Smooth muscle cell of the brain vasculature (primary cell): ENCODE data around the gene FAM228B.
"Not testable (repeated sequence)": the region's sequence is repeated elsewhere in the genome, so short reads cannot be mapped to it uniquely, and the experiment has no call there.

Experiments used
- DNase-seq: peaks from one replicate; pipeline ENCODE4 v3.0.0-alpha.2; 2012; ENCODE audit warnings: low read depth, low spot score

The FAM228B gene

GRCh38 chr2:24102677-24103076 lies 20.6 kb upstream of the FAM228B start:
- DNase-seq: no peak

DNA sequence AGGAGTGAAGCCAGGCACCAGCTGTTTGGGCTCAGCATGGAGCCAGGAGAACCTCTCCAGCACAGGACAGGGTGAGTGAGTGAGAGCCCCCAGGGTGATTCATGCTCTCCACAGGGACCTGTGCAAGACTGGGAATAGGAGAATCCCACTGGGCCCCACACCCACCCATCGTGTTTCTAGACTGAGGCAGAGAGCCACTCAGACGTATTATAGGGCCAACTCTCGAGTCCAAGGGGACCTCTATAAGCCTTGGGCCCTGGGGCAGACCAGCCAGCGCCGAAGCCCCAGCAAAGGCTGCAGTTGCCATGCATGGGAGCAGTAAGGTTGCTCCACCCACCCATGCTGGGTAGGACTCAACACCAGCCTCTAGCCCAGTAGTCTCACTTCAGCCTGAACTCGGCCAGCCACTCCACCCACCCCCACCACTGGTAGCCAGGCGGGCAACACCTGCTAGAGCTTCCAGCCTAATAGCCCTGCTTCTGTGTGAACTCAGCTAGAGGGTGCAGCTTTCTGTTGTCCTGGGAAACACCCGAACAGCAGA lies 19.1 kb upstream of the FAM228B start:
- no peak for DNase-seq

- DNase-seq: no peak
Measured at GRCh38 chr2:24104906-24105305, 18.4 kb upstream of the FAM228B start.

- no peak for DNase-seq
Measured at GRCh38 chr2:24105816-24106215, 17.5 kb upstream of the FAM228B start.

DNA sequence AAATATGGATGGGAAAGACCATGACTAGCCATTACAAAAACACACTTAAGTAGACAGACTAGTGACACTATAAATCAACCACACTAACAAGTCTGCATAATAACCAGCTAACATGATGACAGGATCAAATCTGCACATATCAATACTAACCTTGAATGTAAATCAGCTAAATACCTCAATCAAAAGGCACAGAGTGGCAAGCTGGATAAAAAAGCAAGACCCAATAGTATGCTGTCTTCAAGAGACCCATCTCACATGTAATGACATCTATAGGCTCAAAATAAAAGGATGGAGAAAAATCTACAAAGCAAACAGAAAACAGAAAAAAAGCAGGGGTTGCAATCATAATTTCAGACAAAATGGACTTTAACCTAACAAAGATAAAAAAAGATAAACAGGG lies 16.5 kb upstream of the FAM228B start:
- no peak for DNase-seq

DNA sequence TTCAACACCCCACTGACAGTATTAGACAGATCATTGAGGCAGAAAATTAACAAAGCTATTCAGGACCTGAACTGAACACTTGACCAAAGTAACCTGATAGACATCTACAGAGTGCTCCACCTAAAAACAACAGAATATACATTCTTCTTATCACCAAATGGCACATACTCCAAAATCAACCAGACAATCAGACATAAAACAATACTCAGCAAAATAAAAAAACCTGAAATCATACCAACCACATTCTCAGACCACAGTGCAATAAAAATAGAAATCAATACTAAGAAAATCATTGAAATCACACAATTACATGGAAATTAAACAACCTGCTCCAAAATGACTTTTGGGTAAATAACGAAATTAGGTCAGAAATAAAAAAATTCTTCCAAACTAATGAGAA lies 15.9 kb upstream of the FAM228B start:
- DNase-seq: no peak

DNA sequence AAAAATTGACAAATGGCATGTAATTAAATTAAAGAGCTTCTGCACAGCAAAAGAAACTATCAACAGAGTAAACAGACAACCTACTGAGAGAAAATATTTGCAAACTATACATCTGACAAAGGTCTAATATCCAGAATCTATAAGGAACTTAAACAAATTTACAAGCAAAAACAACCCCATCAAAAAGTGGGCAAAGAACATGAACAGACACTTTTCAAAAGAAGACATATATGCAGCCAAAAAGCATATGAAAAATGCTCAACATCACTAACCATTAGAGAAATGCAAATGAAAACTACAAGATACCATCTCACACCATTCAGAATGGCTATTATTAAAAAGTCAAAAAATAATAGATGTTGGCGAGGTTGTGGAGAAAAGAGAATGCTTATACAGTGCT lies 13.8 kb upstream of the FAM228B start:
- DNase-seq: not testable (repeated sequence)

GRCh38 chr2:24110660-24111303 lies 12.5 kb upstream of the FAM228B start:
- no peak for DNase-seq

DNA sequence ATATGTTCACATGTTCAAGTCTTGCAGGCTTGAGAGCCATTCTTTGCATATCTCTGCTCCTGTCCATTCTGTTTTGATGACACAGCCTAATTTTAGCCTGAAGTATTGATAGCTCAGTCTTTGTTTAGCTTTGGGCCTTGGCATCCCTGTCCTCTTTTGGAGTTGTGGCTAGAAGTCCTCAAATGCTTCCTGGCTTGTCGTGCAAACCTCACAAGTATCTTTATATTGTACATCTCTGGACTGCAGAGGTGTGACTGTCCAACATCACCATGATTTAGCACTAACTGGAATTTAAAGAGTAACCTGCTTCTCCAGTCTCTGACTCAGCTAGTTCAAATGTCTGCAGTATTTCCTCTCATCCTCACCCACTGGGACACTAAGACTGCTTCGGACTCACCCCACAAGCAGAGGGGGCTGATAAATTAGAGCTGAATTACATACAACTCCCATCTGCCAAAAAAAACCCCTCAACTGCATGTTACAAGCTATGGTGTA lies 11.8 kb upstream of the FAM228B start:
- DNase-seq: no peak

DNA sequence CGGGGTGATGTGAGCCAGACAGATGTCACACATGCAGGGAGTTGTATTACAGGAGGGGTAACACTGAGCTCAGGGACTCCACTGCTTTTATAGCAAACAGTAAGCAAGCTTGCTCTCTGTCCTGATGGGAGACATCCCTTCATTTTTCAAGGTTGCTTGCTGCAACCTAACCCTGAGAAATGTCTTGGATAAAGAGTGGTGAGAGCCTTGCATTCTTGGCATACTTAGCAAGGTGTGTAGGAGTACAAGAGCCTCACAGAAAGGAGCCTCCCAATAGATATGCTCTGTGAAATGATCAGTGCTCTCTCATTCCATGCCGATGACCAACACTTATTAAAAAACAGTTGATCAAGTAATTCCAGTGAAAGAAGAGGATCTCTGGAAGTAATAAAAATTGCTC lies 8.2 kb upstream of the FAM228B start:
- DNase-seq: no peak

GRCh38 chr2:24117902-24118301 lies 5.4 kb upstream of the FAM228B start:
- no peak for DNase-seq

DNA sequence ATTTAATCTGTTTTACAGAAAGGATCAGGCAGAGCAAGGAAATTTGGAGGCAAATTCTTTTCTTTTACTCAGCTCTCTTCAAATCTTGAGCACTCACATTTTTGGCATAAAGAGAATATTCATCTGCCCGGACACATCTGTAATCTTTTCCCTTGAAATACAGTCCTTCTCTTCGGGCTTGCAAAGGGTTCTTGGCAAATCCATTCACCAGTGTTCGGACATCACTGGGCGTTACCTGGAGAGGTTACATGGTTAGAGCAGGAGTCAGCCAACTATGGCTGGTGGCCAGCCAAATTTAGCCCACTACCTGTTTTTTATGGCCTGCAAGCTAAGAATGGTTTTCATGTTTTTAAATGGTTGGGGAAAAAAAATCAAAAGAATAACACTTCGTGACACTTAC lies 2.2 kb upstream of the FAM228B start:
- no peak for DNase-seq

GRCh38 chr2:24121469-24121868 lies 1.8 kb upstream of the FAM228B start:
- no peak for DNase-seq

DNA sequence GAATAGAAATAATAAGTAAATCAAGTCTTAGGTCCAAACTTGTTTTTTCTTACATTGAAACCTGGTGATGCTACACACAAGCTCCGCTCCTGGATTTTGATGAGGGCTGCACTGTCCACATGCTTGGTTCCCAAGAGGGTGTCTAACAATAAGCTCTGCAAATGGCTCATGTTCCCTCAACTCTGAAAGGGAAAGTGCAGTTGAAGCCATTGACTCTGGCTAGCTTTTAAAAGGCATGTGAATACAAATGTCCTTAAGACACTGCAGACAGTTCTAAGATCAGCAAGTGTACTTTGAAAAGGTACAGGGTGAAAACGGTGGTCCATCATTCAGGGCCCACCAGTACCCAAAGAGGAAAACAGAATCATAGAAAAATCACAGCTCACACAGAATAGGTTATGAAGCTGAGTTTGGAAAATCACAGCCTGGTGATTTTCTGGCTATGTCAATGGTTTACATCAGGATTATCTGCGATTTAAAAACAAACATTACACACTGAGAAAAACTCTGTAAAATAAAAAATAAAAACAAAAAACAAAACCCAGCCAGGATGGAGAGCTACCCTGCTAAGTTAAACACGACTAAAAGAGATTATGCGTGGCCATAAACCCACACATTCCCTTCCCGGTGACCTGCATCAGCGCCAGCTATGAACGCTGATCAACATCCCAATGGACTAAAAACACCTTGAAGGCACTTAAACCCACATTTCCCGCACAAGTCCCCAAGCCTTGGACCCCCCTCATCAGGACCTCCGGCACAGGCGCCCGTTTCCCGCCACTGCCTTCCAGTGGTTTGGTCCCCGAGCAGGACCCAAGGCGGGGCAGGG lies 689 bp upstream of the FAM228B start:
- DNase-seq: no peak

DNA sequence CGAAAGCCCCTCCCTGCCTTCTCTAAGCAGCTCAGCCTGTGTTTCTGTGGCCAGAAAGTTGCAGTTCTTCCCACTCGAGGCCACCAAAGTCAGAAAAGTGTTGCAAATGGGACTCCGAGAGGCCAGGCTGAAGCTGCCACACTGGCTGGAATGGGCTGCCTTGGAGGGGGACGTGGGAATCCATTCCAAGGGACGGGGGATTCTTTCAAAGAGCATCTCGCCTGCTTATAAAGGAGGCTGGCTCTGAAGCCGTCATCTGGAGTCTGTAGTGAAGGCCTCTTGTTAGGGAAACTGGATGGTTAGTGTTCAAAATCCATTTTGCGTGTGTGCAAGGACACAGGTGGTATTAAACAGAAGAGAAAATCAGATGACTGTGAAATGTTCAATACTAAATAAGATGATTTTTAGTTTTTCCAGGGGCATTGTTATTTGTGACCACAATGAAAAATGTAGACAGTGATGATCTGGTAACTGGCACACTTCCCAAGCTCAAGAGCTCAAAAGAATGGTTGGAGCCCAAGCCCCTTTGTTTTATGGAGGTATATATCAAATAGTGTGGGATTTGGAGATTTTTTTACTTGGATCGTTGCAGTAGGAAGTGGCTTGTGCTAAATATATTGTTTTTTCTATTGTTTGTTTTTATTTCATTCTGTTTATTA lies 782 bp downstream of the FAM228B start:
- DNase-seq: no peak

- no peak for DNase-seq
Measured at GRCh38 chr2:24125956-24126355, 2.7 kb downstream of the FAM228B start.

DNA sequence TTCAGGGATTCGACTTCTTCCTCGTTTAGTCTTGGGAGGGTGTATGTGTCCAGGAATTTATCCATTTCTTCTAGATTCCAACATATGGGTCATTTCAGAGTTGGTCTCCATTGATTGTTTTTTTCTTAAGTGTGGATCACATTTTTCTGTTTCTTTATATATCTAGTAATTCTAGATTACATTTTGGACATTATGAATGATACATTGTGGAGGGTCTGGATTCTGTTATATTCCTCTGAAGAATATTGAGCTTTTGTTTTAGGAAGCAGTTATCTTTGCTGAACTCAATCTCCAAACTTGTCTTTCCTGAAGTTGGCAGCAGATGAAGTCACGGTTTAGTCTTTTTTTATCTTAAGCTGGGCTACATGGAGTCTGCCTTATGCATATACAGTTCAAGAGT lies 9.3 kb downstream of the FAM228B start:
- no peak for DNase-seq

- not testable (repeated sequence) for DNase-seq
Measured at GRCh38 chr2:24140305-24140704, 17.0 kb downstream of the FAM228B start.

DNA sequence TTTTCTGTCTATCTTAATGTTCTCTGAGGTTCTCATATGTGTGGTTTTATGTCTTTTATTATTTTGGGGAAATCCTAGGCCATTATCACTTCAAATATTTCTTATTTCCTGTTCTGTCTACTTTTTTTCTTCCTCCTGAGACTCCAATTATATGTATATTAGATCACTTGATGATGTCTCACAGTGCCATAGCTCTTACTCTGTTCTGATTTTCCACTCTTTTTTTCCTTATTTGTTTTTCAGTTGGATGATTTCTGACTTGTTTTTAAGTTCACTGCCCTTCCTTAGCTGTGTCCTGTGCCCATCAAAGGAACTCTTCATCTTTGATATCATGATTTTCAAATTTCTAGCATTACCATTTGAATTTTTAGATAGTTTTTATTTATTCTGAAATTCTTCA lies 24.1 kb downstream of the FAM228B start:
- DNase-seq: no peak

DNA sequence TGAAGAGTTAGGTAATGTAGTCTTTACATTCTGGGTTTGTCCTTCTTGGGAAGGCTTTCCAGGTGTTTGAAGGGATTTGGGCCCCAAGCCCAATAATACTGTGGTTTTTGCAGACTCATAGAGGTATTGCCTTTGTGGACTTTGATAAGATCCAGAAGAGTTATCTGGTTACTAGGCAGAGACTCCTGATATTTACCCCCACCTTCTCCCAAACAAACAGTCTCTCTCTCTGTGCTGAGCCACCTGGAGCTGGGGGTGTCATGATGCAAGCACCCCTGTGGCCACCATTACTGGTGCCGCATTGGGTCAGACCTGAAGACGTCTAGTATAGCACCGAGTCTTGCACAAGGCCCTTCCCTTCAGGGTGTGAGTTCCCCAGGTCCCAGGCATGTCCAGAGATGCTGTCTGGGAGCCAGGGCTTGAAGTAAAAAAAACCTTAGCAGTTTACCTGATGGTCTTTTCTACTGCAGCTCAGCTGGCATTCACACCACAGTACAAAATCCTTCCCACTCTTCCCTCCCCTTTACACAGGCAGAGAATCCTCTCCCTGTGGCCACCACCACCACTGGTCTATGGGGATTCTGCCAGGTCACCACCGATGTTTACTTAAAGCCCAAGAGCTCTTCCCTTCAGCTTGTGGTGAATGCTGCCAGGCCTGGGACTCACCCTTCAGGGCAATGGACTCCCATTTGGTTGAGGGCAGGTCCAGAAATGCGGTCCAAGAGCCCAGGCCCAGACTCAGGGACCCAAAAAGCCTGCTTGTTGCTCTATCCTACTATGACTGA lies 29.3 kb downstream of the FAM228B start:
- no peak for DNase-seq

GRCh38 chr2:24153478-24153877 lies 30.2 kb downstream of the FAM228B start:
- DNase-seq: no peak

DNA sequence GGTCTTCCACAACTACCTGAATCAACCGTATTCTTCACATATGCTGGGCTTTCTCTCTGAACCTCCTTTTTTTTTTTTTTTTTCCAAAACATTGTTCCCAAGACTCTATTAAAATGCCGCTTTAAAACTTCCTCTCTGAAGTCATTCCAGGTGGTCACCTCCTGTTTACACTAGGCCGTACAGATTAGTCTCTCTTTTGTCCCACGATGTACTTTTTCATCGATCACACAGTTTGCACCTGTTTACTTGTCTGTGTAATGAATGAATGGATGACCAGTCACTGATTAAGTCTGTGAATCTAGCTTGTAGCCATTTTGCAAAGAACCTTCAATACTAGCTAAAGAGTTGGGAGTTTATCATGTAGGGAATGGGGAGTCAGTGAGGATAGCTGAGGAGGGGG lies 34.9 kb downstream of the FAM228B start:
- DNase-seq: no peak
